SIG-M5 treated with dmso at 0.1 percent for 504 hours (cell line): ENCODE measurements around the gene TARS2.
A peak's percentile ranks its signal among the peaks of the same experiment; 100 is the strongest.

Source experiments
- DNase-seq: peaks from one replicate; lab custom pipeline; 2025; ENCODE audit not compliant: unreplicated experiment; lab: John Stamatoyannopoulos, UW

The TARS2 gene, protein sequence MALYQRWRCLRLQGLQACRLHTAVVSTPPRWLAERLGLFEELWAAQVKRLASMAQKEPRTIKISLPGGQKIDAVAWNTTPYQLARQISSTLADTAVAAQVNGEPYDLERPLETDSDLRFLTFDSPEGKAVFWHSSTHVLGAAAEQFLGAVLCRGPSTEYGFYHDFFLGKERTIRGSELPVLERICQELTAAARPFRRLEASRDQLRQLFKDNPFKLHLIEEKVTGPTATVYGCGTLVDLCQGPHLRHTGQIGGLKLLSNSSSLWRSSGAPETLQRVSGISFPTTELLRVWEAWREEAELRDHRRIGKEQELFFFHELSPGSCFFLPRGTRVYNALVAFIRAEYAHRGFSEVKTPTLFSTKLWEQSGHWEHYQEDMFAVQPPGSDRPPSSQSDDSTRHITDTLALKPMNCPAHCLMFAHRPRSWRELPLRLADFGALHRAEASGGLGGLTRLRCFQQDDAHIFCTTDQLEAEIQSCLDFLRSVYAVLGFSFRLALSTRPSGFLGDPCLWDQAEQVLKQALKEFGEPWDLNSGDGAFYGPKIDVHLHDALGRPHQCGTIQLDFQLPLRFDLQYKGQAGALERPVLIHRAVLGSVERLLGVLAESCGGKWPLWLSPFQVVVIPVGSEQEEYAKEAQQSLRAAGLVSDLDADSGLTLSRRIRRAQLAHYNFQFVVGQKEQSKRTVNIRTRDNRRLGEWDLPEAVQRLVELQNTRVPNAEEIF

DNA sequence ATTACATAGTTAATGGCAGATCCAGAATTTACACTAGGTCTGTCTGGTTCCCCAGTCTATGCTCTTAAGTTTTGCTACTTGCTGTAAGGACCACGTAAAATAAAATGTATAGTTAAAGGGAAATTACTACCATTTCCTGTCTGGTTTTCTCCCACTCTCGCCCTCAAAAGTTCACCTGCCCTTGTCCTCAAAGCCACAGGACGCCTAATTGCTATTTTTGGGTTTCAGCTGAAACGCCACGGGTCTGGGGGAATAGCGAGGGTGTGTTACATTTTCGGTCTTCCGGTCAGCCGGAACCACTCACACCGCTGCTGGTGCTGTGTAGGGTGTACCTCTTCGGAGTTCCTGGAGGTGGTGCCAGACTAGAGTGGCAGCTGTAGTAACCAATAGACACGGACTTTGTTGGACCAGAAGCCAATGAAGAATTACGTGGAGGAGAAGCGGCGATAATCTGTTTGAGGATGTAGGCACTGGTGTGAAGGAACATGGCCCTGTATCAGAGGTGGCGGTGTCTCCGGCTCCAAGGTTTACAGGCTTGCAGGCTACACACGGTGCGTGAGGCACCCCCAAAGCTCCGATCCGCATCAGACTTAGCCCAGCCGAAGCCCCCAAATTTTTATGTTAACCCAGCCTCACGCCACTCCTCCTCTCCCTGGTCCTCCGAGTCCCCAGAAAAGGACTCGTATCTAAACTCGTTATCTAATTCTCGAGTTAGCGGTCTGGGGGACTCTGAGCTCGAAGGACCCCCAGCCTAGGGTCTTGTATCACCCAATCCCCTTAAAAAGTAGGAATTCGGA, at the start of gene TARS2:
Gene TARS2 (plus strand): TSS at position 454 of the 797 bp plus-strand sequence. CDS start 32 bp downstream, at position 486.
- DNase-seq: peak; percentile 100

DNA sequence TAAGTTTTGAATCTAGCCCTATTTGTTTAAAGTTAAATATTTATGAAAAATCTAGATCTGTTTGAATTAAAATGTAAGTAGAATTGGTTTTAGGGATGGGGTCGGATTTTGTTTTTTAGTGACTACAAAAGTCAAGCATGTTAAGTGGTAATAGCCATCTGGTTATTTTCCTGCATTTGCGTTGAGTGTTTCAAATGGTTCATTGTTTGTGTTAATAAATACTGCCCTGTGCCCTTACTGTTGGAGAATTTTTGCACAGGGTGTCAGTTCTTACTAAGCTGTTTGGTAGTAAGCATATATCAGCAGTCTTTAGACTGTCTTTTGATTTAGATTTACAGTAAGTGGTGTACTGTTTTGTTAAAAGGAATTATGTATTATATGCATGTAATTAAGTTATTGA, 46.1 kb upstream of the TARS2 start:
- DNase-seq: no peak

- no peak for DNase-seq
These were observed 43.0 kb upstream of the TARS2 start for GRCh38 chr1:150444232-150444631.

DNA sequence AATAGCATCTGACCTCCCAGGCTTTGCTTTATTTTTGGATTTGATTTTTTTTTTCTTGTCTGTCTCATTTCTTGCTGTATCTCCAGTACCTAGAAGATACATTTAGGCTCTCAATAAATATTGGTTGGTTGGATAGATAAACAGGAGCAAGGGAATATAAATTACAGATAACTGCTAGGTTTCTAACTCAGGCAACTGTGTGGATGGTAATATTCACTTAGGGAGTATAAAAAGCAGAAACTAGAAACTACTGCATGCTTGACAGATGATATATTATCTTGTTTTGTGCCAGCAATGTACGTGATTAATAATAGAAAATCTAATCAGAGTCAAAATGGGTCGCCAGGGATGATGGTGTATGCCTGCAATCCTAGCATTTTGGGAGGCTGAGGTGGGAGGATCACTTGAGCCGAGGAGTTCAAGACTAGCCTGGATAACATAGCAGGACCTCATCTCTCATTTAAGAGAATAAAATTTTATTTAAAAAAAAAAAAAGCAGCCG, 31.0 kb upstream of the TARS2 start:
- no peak for DNase-seq

DNA sequence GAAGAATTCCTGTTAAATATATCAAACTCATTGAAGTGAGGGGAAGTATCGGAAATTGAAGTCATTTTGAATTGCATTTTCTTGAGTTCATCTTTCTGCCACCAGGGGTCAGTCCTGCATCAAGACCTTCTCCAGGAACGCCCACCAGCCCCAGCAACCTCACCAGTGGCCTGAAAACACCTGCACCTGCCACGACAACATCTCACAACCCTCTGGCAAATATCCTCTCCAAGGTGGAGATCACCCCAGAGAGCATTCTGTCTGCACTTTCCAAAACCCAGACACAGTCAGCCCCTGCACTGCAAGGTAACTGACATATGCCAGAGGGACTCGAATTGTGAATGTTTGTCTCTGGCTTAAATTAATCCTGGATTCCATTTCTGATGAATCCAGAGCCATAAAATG, 22.8 kb upstream of the TARS2 start:
- peak; percentile 71 for DNase-seq

- DNase-seq: no peak
These were observed 20.3 kb upstream of the TARS2 start for GRCh38 chr1:150466964-150467363.

DNA sequence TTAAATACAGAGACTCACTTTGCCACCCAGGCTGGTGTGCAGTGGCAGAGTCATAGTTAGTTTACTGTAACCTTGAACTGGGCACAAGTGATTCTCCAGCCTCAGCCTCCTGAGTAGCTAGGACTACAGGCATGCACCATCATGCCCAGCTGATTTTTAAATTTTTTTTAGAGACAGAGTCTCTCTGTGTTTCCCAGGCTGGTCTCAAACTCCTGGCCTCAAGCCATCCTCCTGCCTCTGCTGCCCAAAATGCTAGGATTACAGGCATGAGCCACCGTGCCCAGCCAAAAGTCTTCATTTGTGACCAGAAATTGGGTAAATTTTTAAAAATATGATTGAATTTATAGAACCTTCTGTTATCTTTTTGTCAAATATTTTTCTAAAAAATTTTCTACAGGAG, 17.9 kb upstream of the TARS2 start:
- DNase-seq: no peak

DNA sequence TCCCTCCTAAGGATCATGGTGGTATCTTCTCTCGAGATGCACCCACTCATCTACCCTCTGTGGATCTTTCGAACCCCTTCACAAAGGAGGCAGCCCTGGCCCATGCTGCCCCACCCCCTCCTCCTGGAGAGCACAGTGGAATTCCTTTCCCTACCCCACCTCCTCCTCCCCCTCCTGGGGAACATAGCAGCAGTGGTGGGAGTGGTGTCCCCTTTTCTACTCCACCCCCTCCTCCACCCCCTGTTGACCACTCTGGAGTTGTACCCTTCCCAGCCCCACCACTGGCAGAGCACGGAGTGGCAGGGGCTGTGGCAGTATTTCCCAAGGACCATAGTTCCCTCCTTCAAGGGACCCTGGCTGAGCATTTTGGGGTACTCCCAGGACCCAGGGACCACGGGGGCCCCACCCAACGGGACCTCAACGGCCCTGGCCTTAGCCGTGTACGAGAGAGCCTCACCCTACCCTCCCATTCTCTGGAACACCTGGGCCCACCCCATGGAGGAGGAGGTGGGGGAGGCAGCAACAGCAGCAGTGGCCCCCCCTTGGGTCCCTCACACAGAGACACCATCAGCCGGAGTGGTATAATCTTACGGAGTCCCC, 14.5 kb upstream of the TARS2 start:
- no peak for DNase-seq

DNA sequence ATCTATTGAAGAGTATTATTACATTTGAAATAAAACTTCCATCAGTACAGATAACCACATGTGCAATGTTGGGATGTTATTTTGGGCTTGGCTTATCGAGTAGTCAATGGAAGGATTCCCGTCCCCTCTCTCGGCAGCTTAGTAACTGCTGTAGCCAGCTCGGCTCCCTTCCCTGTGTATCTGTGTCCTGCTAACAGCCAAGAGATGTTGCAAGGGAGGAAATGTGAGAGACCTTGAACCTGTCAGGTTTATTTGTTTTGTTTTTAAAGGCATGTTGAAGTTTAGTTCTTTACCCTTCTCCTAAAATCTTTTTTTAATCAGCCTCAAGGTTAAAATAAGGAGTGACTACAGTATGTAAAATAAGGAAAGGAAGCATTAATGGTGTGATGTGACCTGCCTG, 13.6 kb upstream of the TARS2 start:
- DNase-seq: no peak

GRCh38 chr1:150474869-150475268, 12.3 kb upstream of the TARS2 start:
- no peak for DNase-seq

DNA sequence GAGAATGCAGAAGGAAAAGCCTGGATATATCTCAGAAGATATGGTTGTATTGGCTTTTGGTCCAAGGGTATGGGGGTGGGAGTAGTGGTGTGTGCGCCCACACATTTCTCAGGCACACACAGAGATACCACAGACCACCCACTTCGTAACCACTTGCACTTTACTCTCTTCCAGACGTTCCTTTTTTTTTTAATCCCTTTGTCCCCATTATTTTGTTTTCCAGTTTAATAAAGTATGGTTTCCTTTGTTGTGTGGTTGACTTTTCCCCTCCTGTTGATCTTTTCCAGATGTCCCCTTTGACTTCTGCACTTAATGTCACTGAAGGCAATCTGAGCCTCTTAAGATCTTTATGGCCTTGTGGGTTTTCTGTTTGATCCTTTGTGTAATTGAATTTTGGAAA, 10.5 kb upstream of the TARS2 start:
- DNase-seq: no peak

- no peak for DNase-seq
These were observed 9.9 kb upstream of the TARS2 start for GRCh38 chr1:150477320-150477719.

DNA sequence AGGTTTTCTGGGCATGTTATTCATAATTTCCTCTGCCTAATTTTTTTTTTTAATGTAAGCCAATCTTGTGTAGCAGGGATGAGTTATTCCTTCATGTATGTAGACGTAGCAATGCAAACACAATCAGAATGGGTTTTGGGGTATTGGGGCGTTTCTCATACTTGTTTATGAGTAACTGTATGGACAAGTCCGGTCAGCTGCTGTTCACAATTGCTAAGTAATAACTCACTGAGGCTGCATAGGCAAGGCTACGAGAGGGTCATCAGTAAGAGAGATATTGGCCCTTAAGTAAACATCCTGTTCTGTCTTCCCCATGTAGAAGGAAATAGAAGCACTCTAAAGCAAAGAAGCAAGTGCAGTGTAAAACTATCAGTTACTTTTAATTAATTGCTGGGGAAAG, 9.5 kb upstream of the TARS2 start:
- DNase-seq: no peak

GRCh38 chr1:150479370-150479769, 7.8 kb upstream of the TARS2 start:
- DNase-seq: no peak

DNA sequence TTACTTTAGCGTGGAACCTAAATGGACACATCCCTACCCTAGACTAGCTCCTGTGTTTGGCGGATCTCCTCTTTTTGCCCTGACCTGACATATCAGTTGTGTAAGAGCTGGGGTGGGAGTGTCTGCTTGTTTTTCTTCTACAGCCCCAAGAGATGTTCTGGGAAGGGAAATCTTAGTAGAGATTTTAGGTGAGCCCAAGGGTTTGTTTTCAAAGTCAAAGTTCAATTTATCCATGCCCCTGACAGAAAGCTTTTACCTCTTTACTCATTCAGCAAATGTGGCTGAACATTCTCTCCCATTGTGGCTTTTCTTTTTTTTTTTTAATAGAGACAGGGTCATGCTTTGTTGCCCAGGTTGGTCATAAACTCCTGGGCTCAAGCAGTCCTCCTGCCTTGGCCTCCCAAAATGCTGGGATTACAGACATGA, 7.3 kb upstream of the TARS2 start:
- DNase-seq: no peak

- no peak for DNase-seq
These were observed 2.8 kb upstream of the TARS2 start for GRCh38 chr1:150484431-150484830.

DNA sequence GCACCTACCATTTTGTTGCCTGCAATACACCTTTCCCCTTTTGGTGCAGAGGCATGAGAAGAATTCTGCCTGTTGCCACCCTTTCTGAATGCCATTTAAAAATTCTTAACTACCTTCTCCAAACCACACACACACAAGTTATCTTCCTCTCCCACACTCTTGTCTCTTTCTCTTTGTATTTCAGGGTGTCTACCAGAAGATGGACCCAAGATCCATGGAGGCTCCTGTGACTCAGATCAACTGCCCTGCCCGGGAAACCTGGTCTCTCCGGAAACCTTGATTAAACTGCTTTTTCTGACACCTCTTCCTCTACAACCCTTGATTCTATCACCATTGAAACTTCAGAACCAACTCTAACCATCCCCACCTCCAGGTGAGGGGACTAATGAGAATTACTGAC, 2.4 kb upstream of the TARS2 start:
- DNase-seq: peak; percentile 52

- no peak for DNase-seq
These were observed 520 bp downstream of the TARS2 start for GRCh38 chr1:150487763-150488115.

- DNase-seq: no peak
These were observed 6.0 kb downstream of the TARS2 start for GRCh38 chr1:150493175-150493574.

- DNase-seq: no peak
These were observed 11.1 kb downstream of the TARS2 start for GRCh38 chr1:150498342-150498741.

DNA sequence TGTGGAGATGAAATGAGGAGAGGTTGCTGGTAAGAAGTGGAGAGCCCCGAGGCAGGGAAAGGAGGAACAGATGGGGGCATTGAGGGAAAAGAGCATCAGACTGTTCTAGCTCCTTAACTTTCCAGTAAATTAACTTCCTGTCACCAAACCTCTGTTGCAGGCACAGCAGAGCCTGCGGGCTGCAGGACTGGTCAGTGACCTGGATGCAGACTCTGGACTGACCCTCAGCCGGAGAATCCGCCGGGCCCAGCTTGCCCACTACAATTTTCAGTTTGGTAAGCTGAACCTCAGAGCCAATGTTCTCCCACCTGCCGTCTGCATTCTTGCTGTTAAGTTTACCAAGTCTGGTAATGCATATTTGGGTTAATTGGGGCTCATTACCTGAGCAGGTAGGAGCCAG, 18.2 kb downstream of the TARS2 start:
- DNase-seq: no peak
